Right lobe of liver (tissue), 6 donors: Measurements from ENCODE around the gene R3HDM4. TPM values are rescaled to one million over a fixed set of nuclear protein-coding genes. Genes with fewer than 3 reads are reported as not detected.

Source experiments
- ATAC-seq, 4 donors: fragments of 200-7000 bp; cut with Tn5 transposase; one replicate each; pipeline ENCODE4 v1.9.1; 2020; ENCODE audit warnings: mild to moderate bottlenecking in 4 of 4, moderate library complexity in 4 of 4
- DNase-seq, 3 donors: peaks; one replicate each; pipeline ENCODE4 v3.0.0-alpha.2; 2020
- H3K27ac ChIP-seq, 3 donors: fragments of 200-600 bp; one replicate each; pipeline ENCODE4 v1.8.0; 2022
- H3K27me3 ChIP-seq, 2 donors: fragments of 200-600 bp; one replicate each; pipeline ENCODE4 v1.8.0; 2022
- H3K36me3 ChIP-seq, 4 donors: fragments of 200-600 bp; sonication (generic) in 1 of 4; one replicate each; pipeline versions ENCODE4 v1.5.1 to v1.8.0; 2017 to 2022; ENCODE audit warnings: control low read depth in 1 of 4
- H3K4me1 ChIP-seq, 4 donors: fragments of 200-600 bp; sonication (generic) in 1 of 4; one replicate each; pipeline versions ENCODE4 v1.5.1 to v1.8.0; 2017 to 2022; ENCODE audit warnings: control low read depth in 1 of 4
- H3K4me3 ChIP-seq, 3 donors: fragments of 200-600 bp; one replicate each; pipeline ENCODE4 v1.8.0; 2022
- H3K9me3 ChIP-seq, 4 donors: fragments of 200-600 bp; sonication (generic) in 1 of 4; one replicate each; pipeline versions ENCODE4 v1.5.1 to v1.8.0; 2017 to 2022; ENCODE audit warnings: control low read depth in 1 of 4
- POLR2A ChIP-seq: fragments of 450-650 bp; IDR thresholded peaks from one replicate; pipeline ENCODE4 v1.6.1; 2017; ENCODE audit warnings: antibody characterized with exemption, mild to moderate bottlenecking
- WGBS: methylation state at CpG from one replicate; pipeline ENCODE4 v1.1.6; 2018; ENCODE audit warnings: low coverage, low lambda C conversion rate; ENCODE audit not compliant: insufficient coverage; ENCODE audit errors: missing lambda C conversion rate; 5-methylcytosine and 5-hydroxymethylcytosine counted together
- intact Hi-C, 2 donors: fragments of 100-400 bp; cut with DNase I; formaldehyde crosslinking; loops; one replicate each; pipeline versions ENCODE4 v1.11.2 to v1.14.1; 2022
- total RNA-seq, 6 experiments: library from RNA; depleted of rRNA in 2 of 6; stranded (reverse); fragments of >200 nt in 2 of 6; fragmentation: NEBNext Ultra II Directional in 3 of 6; extraction: Animal tissue kit (Norgen Biotek cat#: 25700) in 3 of 6; gene quantifications; one replicate each; pipeline versions ENCODE4 v1.1.0 to v1.2.4, GENCODE V29; 2016 to 2023
- TF ChIP-seq, protein P1 (sequence below), 4 donors: fragments of 200-600 bp in 3 of 4; fragments of 450-650 bp in 1 of 4; IDR thresholded peaks; one replicate each; pipeline versions ENCODE4 v1.5.1 to v1.8.0; 2016 to 2022; ENCODE audit warnings: antibody characterized with exemption in 4 of 4, mild to moderate bottlenecking in 2 of 4
- donor health status: DM: no; HTN: yes; CAD: no.
- donor health status: DM: no; HTN: no; CAD: no.
- donor health status: DM: no; HTN: no; CAD: no.
- donor health status: DM: no; HTN: yes; CAD: no.
- donor health status: DM: no; HTN: yes; CAD: no.

The R3HDM4 gene
- total RNA-seq, 6 experiments from 2014 or later, result 14.5 to 28.2 (median 20.5) TPM

DNA sequence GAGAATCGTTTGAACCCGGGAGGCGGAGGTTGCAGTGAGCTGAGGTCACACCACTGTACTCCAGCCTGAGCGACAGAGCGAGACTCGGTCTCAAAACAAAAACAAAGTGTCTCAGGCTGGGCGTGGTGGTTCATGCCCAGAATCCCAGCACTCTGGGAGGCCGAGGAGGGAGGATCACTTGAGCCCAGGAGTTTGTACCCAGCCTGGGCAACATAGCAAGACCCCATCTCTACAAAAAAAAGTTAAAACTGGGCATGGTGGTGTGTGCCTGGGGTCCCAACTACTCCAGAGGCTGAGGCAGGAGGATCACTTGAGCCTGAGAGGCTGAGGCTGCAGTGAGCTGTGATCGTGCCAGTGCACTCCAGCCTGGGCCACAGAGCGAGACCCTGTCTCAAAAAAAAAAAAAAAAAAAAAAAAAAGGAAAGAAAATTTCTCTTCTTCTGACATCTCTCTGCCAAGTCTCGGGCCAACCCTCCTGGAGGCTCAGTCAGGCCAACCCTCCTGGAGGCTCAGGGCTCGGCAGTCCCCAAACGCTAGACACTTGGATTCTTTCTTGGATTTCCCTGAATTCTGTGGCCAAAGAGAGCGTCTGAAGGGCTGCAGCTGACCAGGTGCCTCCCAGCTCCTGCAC, 39.1 kb upstream of the R3HDM4 start:
- intact Hi-C loops, result no loop called here
- 63% methylated on average over 9 of the region's 14 CpGs for WGBS

DNA sequence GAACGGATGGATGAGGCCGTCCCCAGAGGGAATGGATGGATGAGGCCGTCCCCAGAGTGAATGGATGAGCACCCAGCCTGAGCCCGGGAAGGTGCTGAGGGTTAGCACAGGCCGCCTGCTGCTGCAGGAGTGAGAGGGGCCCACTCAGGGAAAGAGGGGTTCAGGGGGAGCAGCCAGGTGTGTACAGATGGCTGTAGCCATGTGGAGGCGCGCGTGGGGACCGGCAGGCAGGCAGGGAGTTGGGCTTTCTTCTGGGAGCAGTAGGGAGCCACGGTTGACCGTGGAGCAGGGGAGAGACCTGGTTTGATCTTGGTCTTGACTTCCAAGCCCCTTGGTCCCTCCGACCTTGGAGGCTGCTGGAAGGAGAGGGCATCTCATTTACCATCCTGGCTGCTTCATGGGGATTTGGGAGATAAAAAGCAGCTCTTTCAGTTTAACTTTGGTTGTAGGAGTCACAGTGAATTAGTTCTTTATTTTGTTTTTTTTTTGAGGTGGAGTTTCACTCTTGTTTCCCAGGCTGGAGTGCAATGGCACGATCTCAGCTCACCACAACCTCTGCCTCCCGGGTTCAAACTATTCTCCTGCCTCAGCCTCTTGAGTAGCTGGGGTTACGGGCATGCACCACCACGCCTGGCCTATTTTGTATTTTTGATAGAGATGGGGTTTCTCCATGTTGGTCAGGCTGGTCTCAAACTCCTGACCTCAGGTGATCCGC, 37.5 kb upstream of the R3HDM4 start:
- ATAC-seq (no peak), DNase-seq (no peak)
- Histone ChIP-seq H3K36me3 (no peaks in the 10 kb centered on the region), H3K9me3 (no peaks in the 10 kb centered on the region), H3K27ac (no peak overlapping the region), H3K27me3 (no peaks in the 10 kb centered on the region), H3K4me3 (no peak overlapping the region), H3K4me1 (no peaks in the 10 kb centered on the region)
- TF ChIP-seq, protein P1, sequence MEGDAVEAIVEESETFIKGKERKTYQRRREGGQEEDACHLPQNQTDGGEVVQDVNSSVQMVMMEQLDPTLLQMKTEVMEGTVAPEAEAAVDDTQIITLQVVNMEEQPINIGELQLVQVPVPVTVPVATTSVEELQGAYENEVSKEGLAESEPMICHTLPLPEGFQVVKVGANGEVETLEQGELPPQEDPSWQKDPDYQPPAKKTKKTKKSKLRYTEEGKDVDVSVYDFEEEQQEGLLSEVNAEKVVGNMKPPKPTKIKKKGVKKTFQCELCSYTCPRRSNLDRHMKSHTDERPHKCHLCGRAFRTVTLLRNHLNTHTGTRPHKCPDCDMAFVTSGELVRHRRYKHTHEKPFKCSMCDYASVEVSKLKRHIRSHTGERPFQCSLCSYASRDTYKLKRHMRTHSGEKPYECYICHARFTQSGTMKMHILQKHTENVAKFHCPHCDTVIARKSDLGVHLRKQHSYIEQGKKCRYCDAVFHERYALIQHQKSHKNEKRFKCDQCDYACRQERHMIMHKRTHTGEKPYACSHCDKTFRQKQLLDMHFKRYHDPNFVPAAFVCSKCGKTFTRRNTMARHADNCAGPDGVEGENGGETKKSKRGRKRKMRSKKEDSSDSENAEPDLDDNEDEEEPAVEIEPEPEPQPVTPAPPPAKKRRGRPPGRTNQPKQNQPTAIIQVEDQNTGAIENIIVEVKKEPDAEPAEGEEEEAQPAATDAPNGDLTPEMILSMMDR (IDR thresholded peaks at IDR 0.05), result no peak
- TF ChIP-seq POLR2A, result no peak
- intact Hi-C loops, result no loop called here
- WGBS, result 0% methylated on average over 1 of the region's 17 CpGs

More for the DNA sequence above, 39.1 kb upstream of the R3HDM4 start:
- Histone ChIP-seq H3K36me3 (no peaks in the 10 kb centered on the region), H3K4me3 (no peak overlapping the region), H3K27ac (no peak overlapping the region), H3K27me3 (no peaks in the 10 kb centered on the region), H3K4me1 (no peaks in the 10 kb centered on the region), H3K9me3 (no peaks in the 10 kb centered on the region)
- TF ChIP-seq, protein P1 (IDR thresholded peaks at IDR 0.05), result no peak
- TF ChIP-seq POLR2A, result no peak
- no peak for DNase-seq
- ATAC-seq, result no peak

DNA sequence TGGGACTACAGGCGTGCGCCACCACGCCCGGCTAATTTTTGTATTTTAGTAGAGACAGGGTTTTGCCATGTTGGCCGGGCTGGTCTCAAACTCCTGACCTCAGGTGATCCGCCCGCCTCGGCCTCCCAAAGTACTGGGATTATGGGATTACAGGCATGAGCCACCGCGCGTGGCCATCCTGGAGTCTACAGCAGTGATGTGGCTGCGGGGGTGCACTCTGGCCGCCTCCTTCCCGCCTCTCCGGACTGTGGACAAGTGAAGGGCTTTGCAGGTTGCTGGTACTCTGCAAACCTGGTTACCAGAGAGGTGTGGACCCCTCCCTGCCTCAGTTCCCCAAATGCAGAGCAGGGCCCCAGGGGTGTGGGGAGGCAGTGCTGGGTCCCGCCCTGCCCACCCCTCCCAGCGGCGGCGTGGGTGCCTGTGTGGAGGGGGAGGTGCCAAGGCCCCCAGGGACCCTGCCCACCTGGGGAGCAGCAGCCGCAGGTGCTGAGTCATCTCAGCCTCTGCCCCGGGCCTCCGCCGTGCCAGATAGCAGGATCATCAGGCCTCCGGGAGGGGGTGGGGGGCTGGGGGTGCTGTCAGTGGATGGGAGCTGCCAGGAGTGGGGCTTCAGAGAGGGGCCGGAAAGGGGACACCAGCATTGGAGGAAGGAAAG, 36.0 kb upstream of the R3HDM4 start:
- intact Hi-C loops, result no loop called here
- Histone ChIP-seq H3K4me1 (no peaks in the 10 kb centered on the region), H3K27ac (no peak overlapping the region), H3K27me3 (no peaks in the 10 kb centered on the region), H3K9me3 (no peaks in the 10 kb centered on the region), H3K36me3 (no peaks in the 10 kb centered on the region), H3K4me3 (no peak overlapping the region)
- 97% methylated on average over 6 of the region's 25 CpGs for WGBS
- DNase-seq (peak in 1 of 3 donors; percentile 35), ATAC-seq (no peak)
- no peak for TF ChIP-seq POLR2A
- TF ChIP-seq, protein P1 (IDR thresholded peaks at IDR 0.05), result no peak

DNA sequence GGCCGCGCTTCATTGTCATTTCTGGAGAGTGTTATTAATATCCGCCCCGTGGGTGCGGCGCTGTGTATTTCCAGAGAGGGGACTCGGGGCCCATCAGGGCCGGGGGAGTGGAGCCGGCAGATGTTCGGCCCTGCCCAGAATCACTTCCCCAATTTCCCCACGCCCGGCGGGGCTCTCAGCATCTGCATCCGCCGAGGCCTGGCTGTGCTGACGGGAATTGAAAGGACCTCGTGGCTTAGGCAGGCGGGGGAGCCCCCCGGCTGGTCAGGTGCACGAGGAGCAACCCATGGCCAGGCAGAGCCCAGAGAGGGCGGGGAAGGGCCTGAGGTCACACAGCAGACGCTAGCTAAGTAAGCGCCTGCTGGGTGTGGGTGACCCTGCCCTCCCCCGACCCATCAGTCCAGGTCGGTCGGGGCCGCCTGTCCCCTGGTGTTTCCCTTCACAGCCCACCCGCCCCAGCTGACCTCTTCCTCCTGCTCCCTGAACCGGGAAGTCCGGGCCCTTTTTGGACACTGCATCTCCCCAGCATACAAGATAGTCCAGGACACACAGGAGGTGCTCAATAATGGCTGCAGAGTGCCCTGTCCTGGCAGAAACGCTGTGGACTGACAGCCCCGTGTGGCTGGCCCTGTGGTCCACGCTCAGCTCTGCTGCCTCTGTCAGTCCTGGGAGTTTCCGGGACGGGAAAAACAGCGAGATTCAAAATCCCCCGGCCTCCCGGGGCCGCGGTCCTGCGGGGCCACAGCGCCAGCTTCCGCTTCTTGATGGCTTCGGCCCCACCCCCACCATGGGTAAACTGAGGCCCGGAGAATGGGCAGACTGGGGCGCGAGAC, 34.9 kb upstream of the R3HDM4 start:
- WGBS, result no CpG with 5 or more reads among the region's 47 CpGs
- peak; percentile 47 to 70 (median 60) for DNase-seq
- ATAC-seq, result peak; percentile 27 to 76 (median 56)
- Histone ChIP-seq H3K27ac (no peak overlapping the region), H3K36me3 (no peaks in the 10 kb centered on the region), H3K27me3 (no peaks in the 10 kb centered on the region), H3K9me3 (no peaks in the 10 kb centered on the region), H3K4me3 (no peak overlapping the region), H3K4me1 (no peaks in the 10 kb centered on the region)
- TF ChIP-seq, protein P1 (IDR thresholded peaks at IDR 0.05), result no peak
- no peak for TF ChIP-seq POLR2A
- intact Hi-C loops, result no loop called here
